Tongue (tissue), 2 donors: ENCODE results near the gene AMMECR1L. TPM values are rescaled to one million over a fixed set of nuclear protein-coding genes. Genes with fewer than 3 reads are reported as not detected.

ENCODE experiments used
- DNase-seq: peaks from one replicate; pipeline ENCODE4 v3.0.0-alpha.2; 2015
- total RNA-seq: library from RNA; depleted of rRNA; stranded (reverse); fragments of >200 nt; gene quantifications from one replicate; pipeline ENCODE4 v1.2.3, GENCODE V29; 2014

AMMECR1L gene
- total RNA-seq, 1 donor from 2014 or later = 14.2 TPM

GRCh38 chr2:127887082-127887775 is 1.5 kb upstream of the AMMECR1L start:
- DNase-seq = peak; percentile 31

- DNase-seq = peak; percentile 37
Observed at GRCh38 chr2:127886593-127886935, 808 bp upstream of the AMMECR1L start.

GRCh38 chr2:127884861-127885740 is 655 bp downstream of the AMMECR1L start:
- peak; percentile 55 for DNase-seq

GRCh38 chr2:127884436-127884835 is 1.3 kb downstream of the AMMECR1L start:
- peak; percentile 5 for DNase-seq

GRCh38 chr2:127879899-127880298 is 5.9 kb downstream of the AMMECR1L start:
- no peak for DNase-seq

GRCh38 chr2:127877626-127878025 is 8.1 kb downstream of the AMMECR1L start:
- no peak for DNase-seq

- no peak for DNase-seq
Observed at GRCh38 chr2:127877136-127877535, 8.6 kb downstream of the AMMECR1L start.

- no peak for DNase-seq
Observed at GRCh38 chr2:127874378-127875269, 11.1 kb downstream of the AMMECR1L start.

- DNase-seq = no peak
Observed at GRCh38 chr2:127873707-127874303, 12.0 kb downstream of the AMMECR1L start.

- DNase-seq = peak; percentile 12
Observed at GRCh38 chr2:127872354-127872753, 13.4 kb downstream of the AMMECR1L start.

- no peak for DNase-seq
Observed at GRCh38 chr2:127865926-127866325, 19.8 kb downstream of the AMMECR1L start.

GRCh38 chr2:127864877-127865276 is 20.9 kb downstream of the AMMECR1L start:
- no peak for DNase-seq

- DNase-seq = no peak
Observed at GRCh38 chr2:127862228-127862627, 23.5 kb downstream of the AMMECR1L start.

- DNase-seq = peak; percentile 38
Observed at GRCh38 chr2:127860130-127860529, 25.6 kb downstream of the AMMECR1L start.

GRCh38 chr2:127859712-127860085 is 26.1 kb downstream of the AMMECR1L start:
- peak; percentile 65 for DNase-seq

GRCh38 chr2:127857265-127857808 is 28.4 kb downstream of the AMMECR1L start:
- peak; percentile 67 for DNase-seq

GRCh38 chr2:127853671-127854070 is 32.1 kb downstream of the AMMECR1L start:
- DNase-seq = no peak

GRCh38 chr2:127852388-127852787 is 33.4 kb downstream of the AMMECR1L start:
- no peak for DNase-seq

GRCh38 chr2:127847931-127848330 is 37.8 kb downstream of the AMMECR1L start:
- DNase-seq = no peak

GRCh38 chr2:127844973-127845372 is 40.8 kb downstream of the AMMECR1L start:
- no peak for DNase-seq

- no peak for DNase-seq
Observed at GRCh38 chr2:127843677-127844076, 42.1 kb downstream of the AMMECR1L start.
